ENCODE results near the gene FAM171A1.
"Not testable (repeated sequence)": the region's sequence is repeated elsewhere in the genome, so short reads cannot be mapped to it uniquely, and the experiment has no call there.

The FAM171A1 gene

DNA sequence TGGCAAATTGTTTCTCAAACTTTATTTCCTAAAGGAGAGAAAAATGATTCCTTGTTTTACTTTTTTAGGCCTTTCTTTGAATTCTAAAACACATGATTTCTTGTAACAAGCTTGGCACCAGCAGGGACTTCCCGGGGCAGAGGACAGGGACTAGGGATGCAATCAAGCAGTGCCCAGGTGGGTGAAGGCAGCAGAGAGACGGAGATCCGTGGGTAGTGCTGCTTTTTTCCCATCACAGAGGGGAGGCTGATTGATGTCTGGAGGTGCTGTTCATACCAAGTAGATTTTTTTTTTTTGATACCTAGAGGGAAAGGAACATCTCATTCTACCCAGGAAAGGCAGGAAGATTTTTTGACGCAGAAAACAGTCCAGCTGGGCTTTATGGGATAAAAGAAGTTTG lies 91.9 kb downstream of the FAM171A1 start:
- DNase-seq, result no peak

DNA sequence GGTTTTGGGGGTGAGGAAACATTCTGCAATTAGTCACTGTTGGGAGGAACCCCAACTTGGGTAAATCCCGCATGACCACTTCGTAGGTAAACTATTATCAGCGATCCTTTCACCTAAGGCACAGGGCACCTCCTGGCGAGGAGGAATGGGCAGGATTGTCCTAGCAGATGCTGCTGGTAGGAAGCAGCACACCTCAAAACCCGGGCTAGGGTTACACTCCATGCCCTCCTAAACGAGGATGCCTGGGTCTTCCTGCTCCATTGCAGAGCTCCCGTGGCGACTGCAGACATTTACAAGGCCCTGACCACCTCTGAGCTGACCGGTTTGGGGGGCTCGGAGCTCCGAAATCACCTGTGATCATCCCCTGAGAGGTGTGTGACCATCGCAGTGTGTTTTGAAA lies 92.3 kb downstream of the FAM171A1 start:
- no peak for DNase-seq

DNA sequence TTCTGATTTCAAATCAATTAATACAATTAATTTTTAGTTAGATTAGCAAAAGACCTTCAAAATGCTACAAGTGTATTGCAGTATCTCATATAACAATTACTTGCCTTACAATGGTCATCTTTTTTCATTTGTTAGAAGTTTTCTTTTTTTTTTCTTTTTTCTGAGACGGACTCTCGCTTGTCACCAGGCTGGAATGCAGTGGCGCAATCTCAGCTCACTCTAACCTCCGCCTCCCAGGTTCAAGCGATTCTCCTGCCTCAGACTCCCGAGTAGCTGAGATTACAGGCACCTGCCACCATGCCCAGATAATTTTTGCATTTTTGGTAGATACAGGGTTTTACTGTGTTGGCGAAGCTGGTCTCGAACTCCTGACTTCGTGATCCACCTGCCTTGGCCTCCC lies 95.0 kb downstream of the FAM171A1 start:
- DNase-seq, result not testable (repeated sequence)

DNA sequence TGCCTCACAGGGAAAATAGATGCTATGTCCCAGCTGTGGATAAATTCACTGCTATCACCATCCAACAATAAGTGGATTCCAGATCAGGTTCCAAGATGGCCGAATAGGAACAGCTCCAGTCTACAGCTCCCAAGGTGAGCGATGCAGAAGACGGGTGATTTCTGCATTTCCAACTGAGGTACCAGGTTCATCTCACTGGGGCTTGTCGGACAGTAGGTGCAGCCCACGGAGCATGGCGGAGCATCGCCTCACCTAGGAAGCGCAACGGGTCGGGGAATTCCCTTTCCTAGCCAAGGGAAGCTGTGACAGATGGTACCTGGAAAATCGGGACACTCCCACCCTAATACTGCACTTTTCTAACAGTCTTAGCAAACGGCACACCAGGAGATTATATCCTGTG lies 101.3 kb downstream of the FAM171A1 start:
- DNase-seq, result not testable (repeated sequence)

DNA sequence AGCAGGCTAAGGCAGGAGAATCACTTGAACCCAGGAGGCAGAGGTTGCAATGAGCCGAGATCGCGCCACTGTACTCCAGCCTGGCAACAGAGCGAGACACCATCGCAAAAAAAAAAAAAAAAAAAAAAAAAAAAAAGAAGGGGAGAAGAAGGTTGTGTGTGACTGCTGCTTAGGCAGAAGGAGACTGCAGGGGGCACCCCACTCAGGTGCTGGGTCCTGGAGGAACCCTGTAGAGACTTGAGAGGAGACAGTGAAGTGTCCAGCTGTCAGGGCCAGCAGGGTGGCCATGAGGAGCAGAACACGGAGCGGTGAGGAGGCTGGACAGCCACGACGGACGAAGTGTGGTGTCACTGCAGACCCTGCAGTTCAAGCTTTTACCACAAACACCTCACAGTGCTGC lies 103.6 kb downstream of the FAM171A1 start:
- DNase-seq, result no peak

GRCh38 chr10:15266117-15266516 lies 105.0 kb downstream of the FAM171A1 start:
- no peak for DNase-seq

DNA sequence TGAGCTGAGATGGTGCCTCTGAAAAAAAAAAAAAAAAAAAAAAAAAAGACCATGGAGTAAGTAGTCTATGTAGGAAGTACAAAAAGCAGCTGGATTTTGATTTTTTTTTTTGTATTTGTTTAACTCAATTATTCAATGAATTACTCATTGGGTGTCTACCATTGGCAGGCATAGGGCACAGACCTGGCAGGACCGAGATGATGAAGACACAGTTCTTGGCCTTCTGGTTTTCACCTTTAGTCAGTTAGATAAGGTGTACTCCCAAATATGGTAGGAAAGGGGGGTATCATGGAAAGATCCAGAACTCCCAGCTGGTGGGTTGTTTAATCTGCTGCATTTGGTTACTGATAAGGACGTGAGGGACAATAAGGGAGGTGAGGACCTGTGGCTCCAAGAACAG lies 105.5 kb downstream of the FAM171A1 start:
- DNase-seq, result no peak

GRCh38 chr10:15265056-15265455 lies 106.0 kb downstream of the FAM171A1 start:
- DNase-seq, result peak in 1 of 5 experiments; percentile 17

DNA sequence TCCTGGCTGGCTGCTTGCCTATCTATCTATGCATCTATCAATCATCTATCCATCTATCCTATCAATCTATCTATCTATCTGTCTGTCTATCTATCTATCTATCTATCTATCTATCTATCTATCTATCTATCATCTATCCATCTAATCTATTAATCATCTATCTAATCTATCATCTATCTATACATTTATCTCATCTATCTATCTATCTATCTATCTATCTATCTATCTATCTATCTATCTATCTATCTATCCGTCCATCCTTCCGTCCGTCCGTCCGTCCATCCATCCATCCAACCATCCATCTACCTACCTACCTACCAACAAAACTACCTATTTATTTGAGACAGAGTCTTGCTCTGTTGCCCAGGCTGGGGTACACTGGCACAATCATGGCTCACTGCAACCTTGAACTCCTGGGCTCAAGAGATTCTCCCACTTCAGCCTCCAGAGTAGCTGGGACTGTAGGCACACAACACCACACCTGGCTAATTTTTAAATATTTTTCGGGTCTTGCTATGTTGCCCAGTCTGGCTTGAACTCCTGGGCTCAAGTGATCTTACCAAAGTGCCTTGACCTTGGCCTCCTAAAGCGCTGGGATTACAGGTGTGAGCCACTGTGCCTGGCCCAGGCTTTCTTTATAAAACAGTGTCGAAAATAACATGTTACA lies 107.3 kb downstream of the FAM171A1 start:
- no peak for DNase-seq

DNA sequence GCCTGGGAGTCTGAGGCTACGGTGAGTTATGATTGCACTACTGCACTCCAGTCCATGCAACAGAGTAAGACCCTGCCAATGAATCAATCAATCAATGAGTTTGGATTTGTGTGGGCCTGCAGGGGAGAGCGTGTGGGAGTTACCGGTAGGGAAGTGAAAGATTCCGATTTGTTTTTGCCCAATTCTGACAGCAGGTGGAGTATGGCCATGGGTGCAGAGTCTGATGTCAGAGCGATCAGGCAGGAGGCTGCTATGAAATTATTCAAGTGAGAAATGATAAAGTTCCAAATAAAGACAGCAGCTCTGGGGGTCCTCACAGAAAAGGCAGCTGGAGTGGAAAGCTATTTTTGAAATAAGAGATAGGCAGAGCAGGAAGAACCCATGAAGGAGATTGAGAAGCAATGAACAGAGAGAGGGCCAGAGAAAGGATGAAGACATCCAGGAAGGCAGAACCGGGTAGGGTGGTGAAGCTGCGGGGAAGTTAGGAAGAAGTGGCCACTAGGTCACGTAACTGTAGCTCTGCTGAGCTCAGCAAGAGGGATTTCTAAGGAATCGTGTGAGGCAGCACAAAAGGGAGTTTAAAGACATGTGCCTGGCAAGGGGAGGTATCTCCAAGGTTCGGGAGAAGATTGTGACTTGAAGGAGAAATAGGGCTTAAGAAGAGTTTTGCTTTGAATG lies 108.9 kb downstream of the FAM171A1 start:
- no peak for DNase-seq

GRCh38 chr10:15259136-15259535 lies 112.0 kb downstream of the FAM171A1 start:
- DNase-seq, result no peak

GRCh38 chr10:15258255-15258654 lies 112.8 kb downstream of the FAM171A1 start:
- no peak for DNase-seq

DNA sequence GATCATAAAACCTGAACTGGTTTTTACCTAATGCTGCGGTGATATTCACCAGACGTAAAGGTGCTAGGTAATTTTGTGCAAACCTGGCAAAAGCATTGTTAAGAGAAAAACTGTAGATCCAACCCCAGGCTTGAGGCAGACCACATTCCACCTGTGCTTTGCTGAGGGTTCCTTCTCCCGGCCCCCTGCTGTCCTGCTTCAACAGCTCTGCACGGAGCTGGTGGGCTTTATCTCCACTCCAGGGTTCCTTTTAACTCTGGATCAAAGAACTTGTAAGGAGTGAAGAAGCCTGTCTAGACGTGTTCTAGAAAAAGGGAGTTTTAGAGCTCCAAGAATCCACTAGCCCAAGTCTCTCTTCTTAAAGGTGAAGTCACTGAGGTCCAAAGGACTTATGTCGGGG lies 115.1 kb downstream of the FAM171A1 start:
- no peak for DNase-seq

GRCh38 chr10:15254808-15255648 lies 116.1 kb downstream of the FAM171A1 start:
- peak in 1 of 5 experiments; percentile 83 for DNase-seq

- DNase-seq, result peak in 1 of 5 experiments; percentile 49
Observed at GRCh38 chr10:15253951-15254807, 116.9 kb downstream of the FAM171A1 start.

DNA sequence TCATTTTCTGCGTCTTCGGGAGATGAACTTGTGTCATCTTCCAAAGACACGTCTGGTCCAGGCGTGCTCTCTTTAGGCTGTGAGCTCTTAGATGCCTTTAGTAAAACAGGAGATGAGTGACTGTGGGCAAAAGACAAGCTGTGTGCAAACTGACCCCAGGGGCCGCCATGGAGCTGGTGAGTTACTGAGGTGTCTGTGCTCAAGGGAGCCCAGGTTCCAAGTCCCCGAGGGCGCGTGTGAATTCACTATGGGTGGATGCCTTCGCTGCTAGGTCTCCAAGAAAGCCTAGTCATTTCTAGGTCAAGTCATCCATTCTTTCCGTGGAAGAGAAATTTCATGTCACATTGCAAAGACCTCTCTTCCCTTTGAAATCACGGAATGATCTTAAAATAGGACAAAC lies 118.7 kb downstream of the FAM171A1 start:
- DNase-seq, result no peak

DNA sequence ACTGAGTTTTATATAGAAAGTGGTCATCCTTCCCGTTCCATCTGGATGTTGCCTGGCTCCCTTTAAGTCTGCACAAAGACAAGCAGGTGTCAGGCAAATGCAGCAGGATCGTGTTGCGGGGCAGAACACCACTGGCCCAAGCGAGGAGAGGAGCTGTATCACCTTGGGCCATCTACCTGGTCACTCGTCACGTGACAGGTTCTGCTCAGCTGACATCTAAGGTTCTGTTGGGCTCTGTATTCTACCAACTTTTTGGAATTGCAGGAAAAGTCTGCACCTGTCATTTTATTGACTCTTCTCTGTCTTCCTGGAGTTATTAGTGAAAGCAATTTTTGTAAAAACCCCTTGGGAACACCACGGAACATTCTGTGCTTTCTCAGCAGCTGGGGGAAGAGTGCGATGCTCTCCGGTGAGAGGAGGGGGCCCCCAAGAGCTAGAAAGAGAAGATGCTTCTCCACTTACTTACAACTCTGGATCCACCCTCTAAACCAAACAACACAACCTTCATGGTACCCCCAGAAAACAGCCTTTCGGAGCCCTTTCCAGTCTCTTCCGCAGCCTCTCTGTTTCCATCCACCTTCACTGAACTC lies 119.2 kb downstream of the FAM171A1 start:
- no peak for DNase-seq

DNA sequence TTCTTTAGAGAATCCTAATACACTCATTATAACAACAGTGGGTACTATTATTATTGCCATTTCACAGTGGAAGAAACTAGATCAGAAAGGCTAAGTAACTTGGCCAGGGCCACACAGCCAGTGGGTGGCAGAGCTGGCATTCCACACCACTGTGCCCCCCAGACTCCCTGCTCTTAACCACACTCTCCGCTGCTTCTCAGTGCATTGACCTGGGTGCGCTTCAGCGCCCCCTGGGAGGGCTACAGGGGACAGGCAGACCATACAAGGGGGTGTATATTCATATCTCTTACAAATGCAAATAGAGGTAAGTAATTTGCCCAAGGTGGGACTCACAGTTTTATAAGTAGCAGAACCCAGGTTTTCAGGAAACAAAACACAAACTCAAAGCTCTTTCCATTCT lies 125.6 kb downstream of the FAM171A1 start:
- peak in 1 of 5 experiments; percentile 26 for DNase-seq

DNA sequence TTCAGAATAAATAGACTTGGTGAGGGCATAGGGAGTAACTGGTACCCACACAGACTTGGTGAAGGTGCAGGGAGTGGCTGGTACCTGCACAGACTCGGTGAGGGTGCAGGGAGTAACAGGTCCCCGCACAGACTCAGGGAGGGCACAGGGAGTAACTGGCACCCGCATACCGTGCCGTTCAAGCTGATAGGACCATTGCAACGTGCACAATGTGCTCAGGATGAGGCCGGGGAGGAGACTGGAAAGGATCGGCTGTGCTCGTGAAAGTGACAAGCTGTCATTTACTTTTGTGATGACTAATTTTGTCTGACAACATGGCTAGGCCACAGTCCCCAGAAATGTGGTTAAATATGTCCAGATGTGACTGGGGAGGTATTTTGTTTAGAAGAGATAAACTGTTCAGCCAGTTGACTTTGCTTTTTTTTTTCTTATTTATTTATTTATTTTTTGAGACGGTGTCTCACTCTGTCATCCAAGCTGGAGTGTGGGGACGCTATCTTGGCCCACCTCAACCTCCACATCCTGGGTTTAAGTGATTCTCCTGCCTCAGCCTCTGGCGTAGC lies 126.4 kb downstream of the FAM171A1 start:
- DNase-seq, result peak in 1 of 5 experiments; percentile 76

DNA sequence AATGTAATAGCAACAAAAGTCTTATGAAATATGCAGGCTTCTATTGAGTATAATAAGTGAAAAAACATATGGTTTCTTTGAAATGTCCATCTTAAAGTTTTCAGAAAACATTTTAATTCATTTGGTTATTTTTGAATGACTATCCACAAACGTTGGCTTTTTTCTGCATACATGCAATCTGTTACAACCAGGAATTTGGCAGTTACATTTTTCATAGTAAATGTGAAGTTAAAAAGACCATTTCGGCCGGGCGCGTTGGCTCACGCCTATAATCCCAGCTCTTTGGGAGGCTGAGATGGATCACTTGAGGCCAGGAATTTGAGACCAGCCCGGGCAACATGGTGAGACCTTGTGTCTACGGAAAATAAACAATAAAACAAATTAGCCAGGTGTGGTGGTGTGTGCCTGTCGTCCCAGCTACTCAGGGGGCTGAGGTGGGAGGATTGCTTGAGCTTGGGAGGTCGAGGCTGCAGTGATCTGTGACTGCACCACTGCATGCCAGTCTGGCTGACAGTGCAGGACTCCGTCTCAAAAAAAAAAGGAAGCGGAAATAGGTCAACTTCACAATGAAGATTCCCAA lies 128.7 kb downstream of the FAM171A1 start:
- no peak for DNase-seq

- DNase-seq, result no peak
Observed at GRCh38 chr10:15241306-15241705, 129.8 kb downstream of the FAM171A1 start.
